ENCODE results near the gene TNFRSF1A. TPM values are rescaled to one million over a fixed set of nuclear protein-coding genes. Genes with fewer than 3 reads are reported as not detected.

TNFRSF1A gene
- polyA plus RNA-seq, 1 experiment, result 217 TPM

DNA sequence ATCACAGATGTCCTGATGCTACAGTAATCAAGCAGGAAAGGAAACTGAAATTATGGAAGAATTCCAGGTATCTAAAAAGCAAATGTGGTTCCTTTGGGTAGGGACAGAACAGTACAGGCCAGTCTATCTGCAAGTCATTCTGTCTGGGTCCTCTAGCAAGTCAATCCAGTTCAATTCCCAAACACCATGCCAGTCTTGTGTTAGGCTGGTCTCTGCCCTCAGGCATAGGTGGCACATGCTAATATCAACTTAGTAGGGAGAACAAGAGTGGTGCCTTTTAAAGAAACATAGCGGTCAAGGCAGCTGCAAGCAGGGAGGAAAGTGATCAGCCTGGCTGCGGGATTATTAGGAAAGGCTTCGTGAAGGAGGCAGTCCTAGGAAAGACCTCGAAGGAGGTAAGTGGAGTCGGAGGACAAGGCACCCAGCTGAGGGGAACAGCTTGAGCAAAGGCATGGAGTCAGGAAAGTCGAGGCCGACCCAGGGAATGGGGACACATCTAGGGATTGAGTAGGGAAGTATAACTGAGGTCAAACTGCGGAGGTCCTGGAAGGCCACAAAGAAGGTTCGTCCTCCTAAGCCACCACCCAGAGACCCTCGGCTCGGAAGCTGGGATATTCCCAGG, 35.2 kb downstream of the TNFRSF1A start:
- H3K4me3 ChIP-seq (ENCODE audit: low read depth, low read length), result no peak overlapping the region
- ChIA-PET CTCF (interaction anchor here (1.8 to 1.9 kb wide), 2 partner anchors 18 to 111 kb away, joined by 3 to 7 read pairs; no protein-coding TSS in a partner anchor), POLR2A (no interaction called here)
- no peaks in the 10 kb centered on the region for H3K36me3 ChIP-seq (ENCODE audit: control insufficient read depth, insufficient read depth, low read length)
- no peak for DNase-seq (ENCODE audit: low read depth)
- TF ChIP-seq, protein P1, sequence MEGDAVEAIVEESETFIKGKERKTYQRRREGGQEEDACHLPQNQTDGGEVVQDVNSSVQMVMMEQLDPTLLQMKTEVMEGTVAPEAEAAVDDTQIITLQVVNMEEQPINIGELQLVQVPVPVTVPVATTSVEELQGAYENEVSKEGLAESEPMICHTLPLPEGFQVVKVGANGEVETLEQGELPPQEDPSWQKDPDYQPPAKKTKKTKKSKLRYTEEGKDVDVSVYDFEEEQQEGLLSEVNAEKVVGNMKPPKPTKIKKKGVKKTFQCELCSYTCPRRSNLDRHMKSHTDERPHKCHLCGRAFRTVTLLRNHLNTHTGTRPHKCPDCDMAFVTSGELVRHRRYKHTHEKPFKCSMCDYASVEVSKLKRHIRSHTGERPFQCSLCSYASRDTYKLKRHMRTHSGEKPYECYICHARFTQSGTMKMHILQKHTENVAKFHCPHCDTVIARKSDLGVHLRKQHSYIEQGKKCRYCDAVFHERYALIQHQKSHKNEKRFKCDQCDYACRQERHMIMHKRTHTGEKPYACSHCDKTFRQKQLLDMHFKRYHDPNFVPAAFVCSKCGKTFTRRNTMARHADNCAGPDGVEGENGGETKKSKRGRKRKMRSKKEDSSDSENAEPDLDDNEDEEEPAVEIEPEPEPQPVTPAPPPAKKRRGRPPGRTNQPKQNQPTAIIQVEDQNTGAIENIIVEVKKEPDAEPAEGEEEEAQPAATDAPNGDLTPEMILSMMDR (IDR thresholded peaks at IDR 0.05; ENCODE audit: insufficient read depth, low read depth, low read length), result no peak
- H3K27me3 ChIP-seq (ENCODE audit: control insufficient read depth, insufficient read depth, low read length), result peaks cover 15% of the 10 kb centered on the region

DNA sequence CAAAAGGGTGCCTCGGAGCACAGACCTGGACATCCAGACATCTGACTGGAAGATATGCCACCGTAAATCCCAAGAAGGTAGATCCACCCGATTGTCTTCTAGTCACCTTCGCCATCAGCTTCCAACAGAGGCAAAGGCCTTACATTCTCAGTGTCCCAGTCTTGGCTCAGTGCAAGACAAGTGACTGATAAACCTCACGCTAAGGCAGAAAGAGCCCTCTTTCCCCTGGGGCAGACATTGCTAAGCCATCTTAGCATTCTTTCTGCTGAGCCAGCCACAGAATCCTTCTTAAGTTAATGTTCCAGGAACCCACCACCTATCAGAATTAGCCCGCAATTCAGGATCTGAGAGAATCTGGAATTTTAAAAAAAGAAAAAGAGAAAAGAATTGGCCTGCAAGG, 35.7 kb downstream of the TNFRSF1A start:
- H3K4me3 ChIP-seq (ENCODE audit: low read depth, low read length), result no peak overlapping the region
- CTCF ChIA-PET, result interaction anchor here (0.6 to 2.5 kb wide), 4 partner anchors 9 to 110 kb away, joined by 3 to 7 read pairs (median 4); no protein-coding TSS in a partner anchor
- peaks cover 12% of the 10 kb centered on the region for H3K27me3 ChIP-seq (ENCODE audit: control insufficient read depth, insufficient read depth, low read length)
- no peaks in the 10 kb centered on the region for H3K36me3 ChIP-seq (ENCODE audit: control insufficient read depth, insufficient read depth, low read length)
- POLR2A ChIA-PET, result no interaction called here
- TF ChIP-seq, protein P1 (IDR thresholded peaks at IDR 0.05; ENCODE audit: insufficient read depth, low read depth, low read length), result no peak
- DNase-seq (ENCODE audit: low read depth), result no peak

DNA sequence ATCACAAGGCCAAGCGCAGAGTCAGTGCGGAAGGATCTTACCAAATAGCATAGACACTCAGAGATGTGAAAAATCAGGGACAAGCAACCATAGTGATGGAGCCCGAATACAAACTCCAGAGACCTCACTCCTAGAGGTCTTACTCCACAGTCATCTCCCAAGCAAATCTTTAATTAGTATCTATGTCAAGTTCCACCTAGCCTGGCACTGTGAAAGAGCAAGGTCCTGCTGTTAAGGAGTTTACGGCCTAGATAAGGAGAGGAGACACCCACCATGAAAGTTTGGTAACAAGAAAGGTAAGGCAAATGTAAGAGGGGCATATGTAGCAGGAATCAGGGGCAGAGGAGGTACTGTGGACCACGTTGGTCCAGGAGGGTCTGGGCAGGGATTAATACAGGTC, 38.8 kb downstream of the TNFRSF1A start:
- peaks cover 4% of the 10 kb centered on the region; the same call in 1 of the 2 replicates for H3K27me3 ChIP-seq (ENCODE audit: control insufficient read depth, insufficient read depth, low read length)
- ChIA-PET POLR2A (no interaction called here), CTCF (interaction anchor here (0.6 to 2.3 kb wide), 3 partner anchors 10 to 315 kb away, joined by 3 to 9 read pairs (median 4); no protein-coding TSS in a partner anchor)
- TF ChIP-seq, protein P1 (IDR thresholded peaks at IDR 0.05; ENCODE audit: insufficient read depth, low read depth, low read length), result no peak
- no peaks in the 10 kb centered on the region for H3K36me3 ChIP-seq (ENCODE audit: control insufficient read depth, insufficient read depth, low read length)
- no peak overlapping the region for H3K4me3 ChIP-seq (ENCODE audit: low read depth, low read length)
- no peak for DNase-seq (ENCODE audit: low read depth)

DNA sequence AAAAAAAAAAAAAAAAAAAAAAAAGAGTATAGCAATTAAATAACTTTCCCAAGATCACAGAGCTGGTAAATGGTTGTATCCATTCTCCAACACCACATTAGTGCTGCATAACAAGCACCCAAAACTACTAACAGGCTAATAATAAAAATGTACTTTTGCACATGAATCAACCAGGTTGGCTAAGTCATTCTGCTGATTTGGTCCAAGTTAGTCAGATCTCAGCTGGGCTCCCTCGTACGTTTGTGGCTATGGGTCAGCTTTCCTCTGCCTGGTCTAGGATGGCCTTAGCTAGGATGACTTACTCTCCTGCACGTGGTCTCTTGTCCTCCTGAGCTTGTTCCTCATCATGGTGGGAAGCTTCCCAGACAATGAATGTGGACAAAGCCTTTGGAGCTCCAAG, 39.3 kb downstream of the TNFRSF1A start:
- H3K4me3 ChIP-seq (ENCODE audit: low read depth, low read length), result no peak overlapping the region
- CTCF ChIA-PET, result interaction anchor here (0.6 to 2.3 kb wide), 3 partner anchors 10 to 314 kb away, joined by 3 to 9 read pairs (median 4); no protein-coding TSS in a partner anchor
- TF ChIP-seq, protein P1 (IDR thresholded peaks at IDR 0.05; ENCODE audit: insufficient read depth, low read depth, low read length), result no peak
- no peak for DNase-seq (ENCODE audit: low read depth)
- no peaks in the 10 kb centered on the region for H3K36me3 ChIP-seq (ENCODE audit: control insufficient read depth, insufficient read depth, low read length)
- H3K27me3 ChIP-seq (ENCODE audit: control insufficient read depth, insufficient read depth, low read length), result peaks cover 4% of the 10 kb centered on the region; the same call in 1 of the 2 replicates
- POLR2A ChIA-PET, result no interaction called here

DNA sequence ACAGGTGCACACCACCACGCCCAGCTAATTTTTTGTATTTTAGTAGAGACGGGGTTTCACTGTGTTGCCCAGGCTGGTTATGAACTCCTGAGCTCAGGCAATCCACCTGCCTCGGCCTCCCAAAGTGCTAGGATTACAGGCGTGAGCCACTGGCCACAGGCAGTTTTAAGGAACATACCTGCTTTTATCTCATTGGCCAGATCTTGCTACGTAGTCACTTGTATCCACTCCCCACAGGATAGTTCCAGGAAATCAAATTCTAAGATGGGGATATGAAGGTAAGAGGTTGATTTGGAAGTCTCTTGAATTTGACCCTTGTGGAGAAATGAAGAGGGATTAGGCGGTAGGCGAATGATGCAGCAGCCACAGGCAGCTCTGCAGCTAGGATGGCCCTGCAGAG, 40.2 kb downstream of the TNFRSF1A start:
- Histone ChIP-seq H3K4me3 (ENCODE audit: low read depth, low read length) (no peak overlapping the region), H3K27me3 (ENCODE audit: control insufficient read depth, insufficient read depth, low read length) (peaks cover 4% of the 10 kb centered on the region; the same call in 1 of the 2 replicates), H3K36me3 (ENCODE audit: control insufficient read depth, insufficient read depth, low read length) (no peaks in the 10 kb centered on the region)
- TF ChIP-seq, protein P1 (IDR thresholded peaks at IDR 0.05; ENCODE audit: insufficient read depth, low read depth, low read length), result no peak
- DNase-seq (ENCODE audit: low read depth), result no peak
- POLR2A ChIA-PET, result no interaction called here
- CTCF ChIA-PET, result interaction anchor here (1.3 to 2.3 kb wide), 2 partner anchors 11 to 164 kb away, joined by 4 to 9 read pairs; no protein-coding TSS in a partner anchor

All from BJ (cell line).